Cardiac fibroblast (primary cell): ENCODE data around the gene R3HDM2.

ENCODE experiments used
- DNase-seq, 2 donors: peaks; one replicate each; pipeline versions ENCODE4 v3.0.0 to v3.0.0-alpha.2; 2010; ENCODE audit warnings: low read depth in 2 of 2
- H3K4me3 ChIP-seq, 2 donors: replicated peaks in 1 of 2; 1 replicate in 1 of 2; 2 replicates in 1 of 2; pipeline ENCODE4 v1.5.1; 2011; ENCODE audit warnings: low read depth in 2 of 2, low read length in 2 of 2, mild to moderate bottlenecking in 2 of 2, moderate library complexity in 1 of 2
- CTCF ChIP-seq: IDR thresholded peaks from one replicate; pipeline ENCODE4 v1.5.1; 2011; ENCODE audit warnings: low read depth, mild to moderate bottlenecking, low read length, inconsistent platforms

The R3HDM2 gene

GRCh38 chr12:57212701-57213057 is 218.2 kb downstream of the R3HDM2 start:
- TF ChIP-seq CTCF = no peak
- DNase-seq = no peak
- H3K4me3 ChIP-seq = no peak overlapping the region

- no peak for DNase-seq
- no peak for TF ChIP-seq CTCF
- no peak overlapping the region for H3K4me3 ChIP-seq
These were observed 218.8 kb downstream of the R3HDM2 start for GRCh38 chr12:57211791-57212700.

GRCh38 chr12:57210926-57211692 is 219.7 kb downstream of the R3HDM2 start:
- no peak for DNase-seq
- no peak for TF ChIP-seq CTCF
- H3K4me3 ChIP-seq = no peak overlapping the region

GRCh38 chr12:57210461-57210860 is 220.4 kb downstream of the R3HDM2 start:
- no peak overlapping the region for H3K4me3 ChIP-seq

GRCh38 chr12:57209916-57210315 is 220.9 kb downstream of the R3HDM2 start:
- H3K4me3 ChIP-seq = no peak overlapping the region
- no peak for DNase-seq
- no peak for TF ChIP-seq CTCF

More at GRCh38 chr12:57210461-57210860, 220.4 kb downstream of the R3HDM2 start:
- TF ChIP-seq CTCF = no peak
- DNase-seq = no peak

- TF ChIP-seq CTCF = no peak
- DNase-seq = peak in 1 of 2 donors; percentile 51
- no peak overlapping the region for H3K4me3 ChIP-seq
These were observed 222.1 kb downstream of the R3HDM2 start for GRCh38 chr12:57208631-57209282.
